Pancreas (tissue), 10 donors: ENCODE data around the gene FADS3. TPM values are rescaled to one million over a fixed set of nuclear protein-coding genes. Genes with fewer than 3 reads are reported as not detected.
A peak's percentile ranks its signal among the peaks of the same experiment; 100 is the strongest.

Experiments used
- ATAC-seq, 4 donors: fragments of 200-7000 bp; cut with Tn5 transposase; one replicate each; pipeline versions ENCODE4 v1.8.0 to v1.9.1; 2020; ENCODE audit warnings: mild to moderate bottlenecking in 4 of 4, moderate library complexity in 4 of 4
- DNase-seq, 6 donors: peaks; one replicate each; pipeline ENCODE4 v3.0.0-alpha.2; 2020
- FAIRE-seq: peaks from 2 replicates; lab custom pipeline; 2012; peaks lifted over from hg19 to GRCh38; lab: Jason Lieb, UNC
- H3K27ac ChIP-seq, 4 donors: fragments of 200-600 bp; sonication (generic); 1 replicate in 3 of 4; 2 replicates in 1 of 4; pipeline versions ENCODE4 v1.5.0 to v1.8.0; 2020
- H3K27me3 ChIP-seq, 4 donors: fragments of 200-600 bp; one replicate each; pipeline ENCODE4 v1.8.0; 2021
- H3K36me3 ChIP-seq, 3 donors: fragments of 200-600 bp; sonication (generic) in 1 of 3; one replicate each; pipeline versions ENCODE4 v1.5.0 to v1.8.0; 2020 to 2021
- H3K4me1 ChIP-seq, 3 donors: fragments of 200-600 bp; one replicate each; pipeline ENCODE4 v1.8.0; 2021
- H3K4me3 ChIP-seq, 4 donors: fragments of 200-600 bp; sonication (generic) in 2 of 4; one replicate each; pipeline versions ENCODE4 v1.5.0 to v1.8.0; 2020 to 2021
- H3K9me3 ChIP-seq, 4 donors: fragments of 200-600 bp; one replicate each; pipeline ENCODE4 v1.8.0; 2021
- CTCF ChIP-seq, 4 donors: fragments of 200-600 bp; sonication (generic) in 3 of 4; IDR thresholded peaks; one replicate each; pipeline versions ENCODE4 v1.5.0 to v1.8.0; 2021; ENCODE audit warnings: antibody characterized with exemption in 4 of 4
- WGBS, 2 donors: extraction: QIAGEN DNeasy Blood & Tissue Kit; methylation state at CpG; one replicate each; pipeline ENCODE4 v1.1.7; 2013; 5-methylcytosine and 5-hydroxymethylcytosine counted together
- intact Hi-C, 3 donors: fragments of 100-400 bp; cut with DNase I; formaldehyde crosslinking; loops; one replicate each; pipeline versions ENCODE4 v1.11.1 to v1.14.2; 2022
- polyA plus RNA-seq, 2 donors: library from polyadenylated mRNA; stranded (reverse); fragments of 200-250 nt; gene quantifications; one replicate each; pipeline ENCODE4 v1.2.3, GENCODE V29; 2013
- total RNA-seq, 6 donors: library from RNA; stranded (reverse); fragmentation: NEBNext Ultra II Directional in 4 of 6; extraction: Animal tissue kit (Norgen Biotek cat#: 25700) in 4 of 6; gene quantifications; one replicate each; pipeline versions ENCODE4 v1.2.1 to v1.2.4, GENCODE V29; 2021 to 2023
- donor health status: healthy with polysubstance abuse.
- donor health status: DM: no; HTN: no; CAD: no; lungs with moderate emphysema.
- donor health status: DM: no; HTN: no; CAD: no.
- donor health status: control.
- donor health status: control.
- donor health status: Bipolar disorder and iron deficiency.
- donor health status: DM: yes; HTN: yes; CAD: no.
- donor health status: DM: no; HTN: no; CAD: no.
- donor health status: DM: no; HTN: no; CAD: no.
- donor health status: DM: yes; HTN: yes; CAD: no.

The FADS3 gene
- total and polyA plus RNA-seq, 8 donors: 11.2 to 42.7 (median 19.9) TPM

GRCh38 chr11:61868571-61869428, 22.5 kb downstream of the FADS3 start:
- TF ChIP-seq CTCF (IDR thresholded peaks at IDR 0.05): no peak
- H3K27ac ChIP-seq: no peak overlapping the region
- 83 to 86% methylated on average over 14 of the region's 14 CpGs for WGBS, 2 donors
- no peaks in the 10 kb centered on the region for H3K4me1 ChIP-seq
- H3K4me3 ChIP-seq: no peak overlapping the region
- no peaks in the 10 kb centered on the region for H3K27me3 ChIP-seq
- FAIRE-seq: no peak
- no peak for ATAC-seq
- no peaks in the 10 kb centered on the region for H3K36me3 ChIP-seq
- no peaks in the 10 kb centered on the region for H3K9me3 ChIP-seq
- peak in 1 of 6 donors; percentile 61 for DNase-seq
- intact Hi-C loops: no loop called here

- FAIRE-seq: no peak
- no peak for DNase-seq
Measured at GRCh38 chr11:61866958-61867343, 24.4 kb downstream of the FADS3 start.

GRCh38 chr11:61866231-61866957, 25.0 kb downstream of the FADS3 start:
- H3K36me3 ChIP-seq: no peaks in the 10 kb centered on the region
- FAIRE-seq (no peak), ATAC-seq (no peak), DNase-seq (peak in 1 of 6 donors; percentile 40)
- TF ChIP-seq CTCF (IDR thresholded peaks at IDR 0.05): no peak
- no peaks in the 10 kb centered on the region for H3K4me1 ChIP-seq
- H3K27me3 ChIP-seq: no peaks in the 10 kb centered on the region
- H3K4me3 ChIP-seq: no peak overlapping the region
- intact Hi-C loops: no loop called here
- WGBS, 2 donors: 74 to 79% methylated on average over 18 of the region's 18 CpGs
- no peaks in the 10 kb centered on the region for H3K9me3 ChIP-seq
- no peak overlapping the region for H3K27ac ChIP-seq

More at GRCh38 chr11:61866958-61867343, 24.4 kb downstream of the FADS3 start:
- Histone ChIP-seq H3K36me3 (no peaks in the 10 kb centered on the region), H3K9me3 (no peaks in the 10 kb centered on the region), H3K4me3 (no peak overlapping the region), H3K4me1 (no peaks in the 10 kb centered on the region), H3K27ac (no peak overlapping the region), H3K27me3 (no peaks in the 10 kb centered on the region)
- TF ChIP-seq CTCF (IDR thresholded peaks at IDR 0.05): no peak
- ATAC-seq: no peak
- intact Hi-C loops: no loop called here
- WGBS, 2 donors: 89 to 98% methylated on average over 6 of the region's 6 CpGs

GRCh38 chr11:61864814-61865775, 26.2 kb downstream of the FADS3 start:
- intact Hi-C loops: no loop called here
- WGBS, 2 donors: 90 to 91% methylated on average over 20 of the region's 20 CpGs
- Histone ChIP-seq H3K27ac (no peak overlapping the region), H3K4me3 (no peak overlapping the region), H3K9me3 (no peaks in the 10 kb centered on the region), H3K27me3 (no peaks in the 10 kb centered on the region), H3K4me1 (no peaks in the 10 kb centered on the region), H3K36me3 (no peaks in the 10 kb centered on the region)
- no peak for ATAC-seq
- DNase-seq: peak in 1 of 6 donors; percentile 60
- no peak for TF ChIP-seq CTCF (IDR thresholded peaks at IDR 0.05)
- no peak for FAIRE-seq
